CD4-positive, alpha-beta T cell treated with Interleukin-4 for 1 hour (primary cell): Measurements from ENCODE around the gene MMP11.

ENCODE experiments used
- DNase-seq, 2 donors: peaks; one replicate each; pipeline ENCODE4 v3.0.0-alpha.2; 2020 to 2022

MMP11 gene

DNA sequence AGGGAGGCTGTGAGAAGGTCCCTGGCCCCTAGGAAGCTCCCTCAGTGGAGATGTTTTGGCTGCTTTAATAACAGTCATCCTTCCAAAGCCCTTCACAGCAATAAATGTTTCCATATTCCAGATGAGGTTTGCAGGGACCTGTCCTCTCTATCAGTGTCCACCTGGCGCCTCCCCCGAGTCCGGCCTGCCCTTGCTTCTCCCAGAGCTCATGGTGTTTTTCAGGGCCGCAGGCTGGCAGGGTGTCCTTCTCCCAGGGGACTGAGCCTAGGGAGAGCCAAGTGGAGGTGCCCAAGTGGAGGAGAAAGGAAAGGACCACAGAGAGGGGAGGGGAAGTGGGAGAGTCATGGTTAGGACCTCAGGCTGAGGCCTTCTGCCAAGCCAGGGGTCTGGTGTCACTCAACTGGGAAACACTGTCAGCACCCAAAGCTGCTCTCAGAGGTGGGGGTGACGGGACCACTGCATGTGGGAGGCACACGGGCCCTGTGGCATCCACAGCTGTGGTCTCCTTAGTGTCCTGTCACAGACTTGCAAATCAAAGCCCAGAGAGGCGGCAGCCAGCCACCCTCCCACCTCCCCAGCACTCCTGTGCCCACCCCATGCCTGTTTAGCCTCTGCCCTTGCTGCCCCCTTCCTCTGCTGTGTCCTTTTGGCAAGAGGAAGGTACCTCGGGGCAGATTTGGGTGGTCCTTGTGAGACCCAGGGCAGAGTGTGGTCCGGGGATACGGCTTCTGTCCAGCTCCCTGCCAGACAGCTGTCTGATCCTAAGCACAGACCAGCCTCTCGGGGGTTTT is 59.8 kb downstream of the MMP11 start:
- DNase-seq: no peak

DNA sequence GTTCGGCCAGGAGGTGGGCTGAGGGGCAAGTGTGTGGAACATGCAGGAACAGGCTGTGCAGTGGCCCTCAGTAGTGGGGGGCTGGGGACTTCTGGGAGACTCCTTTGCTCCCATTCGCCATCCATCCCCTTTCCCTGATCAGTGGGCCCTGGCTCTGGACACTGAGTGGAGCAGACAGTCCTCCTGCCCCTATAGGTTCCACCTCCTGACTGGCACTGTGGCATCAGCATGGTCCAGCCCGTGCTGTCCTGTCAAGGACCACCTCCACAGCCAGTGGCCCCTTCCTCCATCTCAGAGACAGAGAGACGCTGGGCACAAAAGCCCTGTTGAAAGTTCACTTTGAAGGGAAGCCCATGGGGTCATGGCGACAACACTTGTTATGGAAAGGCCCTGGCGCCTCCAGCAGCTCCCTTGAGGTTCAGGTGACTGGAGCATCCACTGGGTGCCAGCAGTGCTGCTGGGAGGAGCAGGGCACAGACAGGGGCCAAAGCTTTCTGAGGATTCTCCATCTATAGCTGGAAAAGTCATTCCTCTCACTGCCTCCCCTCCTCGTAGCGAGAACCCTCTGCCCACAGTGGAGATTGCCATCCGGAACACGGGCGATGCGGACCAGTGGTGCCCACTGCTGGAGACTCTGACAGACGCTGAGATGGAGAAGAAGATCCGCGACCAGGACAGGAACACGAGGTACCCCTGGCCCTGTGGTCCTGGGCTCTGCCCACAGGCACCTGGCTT is 60.5 kb downstream of the MMP11 start:
- no peak for DNase-seq
